TTC549 (cell line): Measurements from ENCODE around the gene TUBB2A.
"Not testable (repeated sequence)": the region's sequence is repeated elsewhere in the genome, so short reads cannot be mapped to it uniquely, and the experiment has no call there.

ENCODE experiments used
- FAIRE-seq: peaks from 2 replicates; lab custom pipeline; 2012; peaks lifted over from hg19 to GRCh38; lab: Jason Lieb, UNC

Gene TUBB2A

DNA sequence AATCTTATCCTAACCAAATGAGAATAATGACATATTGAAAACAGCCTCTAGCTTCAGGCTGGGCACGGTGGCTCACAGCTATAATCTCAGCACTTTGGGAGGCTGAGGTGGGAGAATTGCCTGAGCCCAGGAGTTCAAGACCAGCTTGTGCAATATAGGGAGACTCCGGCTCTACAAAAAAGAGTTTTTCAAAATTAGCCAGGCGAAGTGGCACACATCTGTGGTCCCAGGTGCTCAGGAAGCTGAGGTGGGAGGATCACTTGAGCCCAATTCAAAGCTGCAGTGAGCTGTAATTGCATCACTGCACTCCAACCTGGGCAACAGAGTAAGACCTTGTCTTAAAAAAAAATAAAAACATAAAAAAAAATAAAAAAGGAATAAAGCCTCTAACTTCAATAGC, 4.7 kb downstream of the TUBB2A start:
- FAIRE-seq, result no peak

DNA sequence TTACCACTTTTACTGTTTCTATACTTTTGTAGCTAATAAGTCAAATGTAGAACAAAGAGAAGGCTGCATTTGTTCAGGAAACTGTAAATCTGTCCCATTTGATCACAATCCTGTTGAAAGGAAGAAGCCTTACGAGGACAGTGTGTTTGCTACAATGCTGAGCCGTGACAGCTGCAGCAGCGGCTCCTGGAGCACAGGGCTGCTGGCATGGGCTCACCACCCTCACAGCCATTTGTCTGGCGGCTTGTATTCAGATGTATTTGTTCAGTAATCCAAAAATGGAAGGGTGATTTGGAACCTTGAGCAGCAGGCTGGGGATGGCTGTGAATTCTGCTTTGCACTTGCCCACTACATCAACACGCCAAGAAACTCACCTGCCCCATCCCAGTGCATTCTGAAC, 5.7 kb downstream of the TUBB2A start:
- FAIRE-seq, result no peak

DNA sequence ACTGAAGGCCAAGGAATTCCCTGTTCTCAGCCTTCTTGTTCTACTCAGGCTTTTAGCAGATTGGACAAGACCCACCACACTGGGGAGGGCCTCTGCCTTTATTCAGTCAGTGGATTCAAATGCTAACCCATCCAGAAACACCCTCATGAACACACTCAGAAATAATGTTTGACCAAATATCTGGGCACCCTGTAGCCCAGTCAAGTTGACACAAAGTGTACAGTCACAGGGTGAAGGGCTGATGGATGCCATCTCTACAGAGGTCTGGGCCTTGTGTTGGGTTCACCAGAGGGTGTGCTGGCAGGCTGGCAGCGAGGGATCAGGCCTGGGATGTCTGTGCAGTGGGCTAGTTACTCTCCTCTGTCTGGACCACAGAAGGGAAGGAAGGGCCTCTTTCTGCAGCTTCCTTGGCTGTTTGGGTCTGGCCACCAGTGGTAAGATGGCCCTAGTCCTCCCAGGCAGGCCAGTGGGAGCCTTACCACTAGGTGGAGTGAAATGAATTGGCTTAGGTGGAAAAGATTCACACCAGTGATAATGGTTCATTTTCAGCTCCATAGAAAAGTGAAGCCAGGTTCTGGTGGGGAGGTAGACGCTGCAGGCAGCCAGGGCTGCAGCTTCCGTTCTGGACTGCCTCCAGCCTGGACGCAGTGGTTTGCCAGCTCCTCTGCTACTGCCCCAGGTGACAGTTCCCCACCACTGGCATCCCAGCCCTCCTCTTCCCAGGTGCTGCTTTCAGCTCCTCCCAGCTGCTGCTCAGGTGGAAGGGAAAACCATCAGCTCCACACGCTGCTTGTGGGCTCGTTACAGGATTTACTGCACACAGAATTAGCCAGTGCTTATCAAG, 9.2 kb downstream of the TUBB2A start:
- FAIRE-seq, result no peak

DNA sequence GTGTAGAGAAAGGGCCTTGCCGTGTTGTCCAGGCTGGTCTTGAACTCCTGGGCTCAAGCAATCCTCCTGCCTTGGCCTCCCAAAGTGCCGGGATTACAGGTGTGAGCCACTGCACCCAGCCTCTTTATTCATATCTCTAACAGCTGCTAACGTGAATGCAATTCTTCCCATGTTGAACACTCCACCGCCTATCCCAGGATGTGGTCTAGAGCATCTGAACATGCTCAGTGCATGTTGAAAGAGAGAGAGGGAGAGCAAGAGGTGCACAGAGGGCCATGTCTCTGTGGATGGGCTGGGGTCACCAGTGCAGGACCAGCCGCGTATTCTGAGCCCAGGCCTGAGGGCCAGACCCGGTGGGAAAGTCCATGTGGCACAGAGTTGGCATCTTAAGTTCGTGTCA, 12.8 kb downstream of the TUBB2A start:
- FAIRE-seq, result no peak

DNA sequence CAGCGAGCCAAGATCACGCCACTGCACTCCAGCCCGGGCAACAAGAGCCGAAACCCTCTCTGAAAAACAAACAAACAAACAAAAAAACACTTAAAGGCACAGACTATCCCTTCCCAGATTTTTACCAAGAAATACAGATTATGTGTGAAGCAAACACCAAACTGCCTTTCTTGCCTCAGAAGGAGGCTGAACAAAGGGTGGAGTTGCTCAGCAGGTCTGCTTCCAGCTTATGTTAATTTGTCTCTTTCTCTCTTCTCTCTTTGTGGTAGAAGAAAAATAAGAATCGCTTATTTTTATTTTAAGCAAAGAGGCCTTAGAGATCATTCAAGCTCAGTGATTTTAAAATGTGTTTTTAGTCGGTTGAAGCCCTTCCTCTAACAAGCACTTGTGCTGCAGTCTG, 14.2 kb downstream of the TUBB2A start:
- no peak for FAIRE-seq

DNA sequence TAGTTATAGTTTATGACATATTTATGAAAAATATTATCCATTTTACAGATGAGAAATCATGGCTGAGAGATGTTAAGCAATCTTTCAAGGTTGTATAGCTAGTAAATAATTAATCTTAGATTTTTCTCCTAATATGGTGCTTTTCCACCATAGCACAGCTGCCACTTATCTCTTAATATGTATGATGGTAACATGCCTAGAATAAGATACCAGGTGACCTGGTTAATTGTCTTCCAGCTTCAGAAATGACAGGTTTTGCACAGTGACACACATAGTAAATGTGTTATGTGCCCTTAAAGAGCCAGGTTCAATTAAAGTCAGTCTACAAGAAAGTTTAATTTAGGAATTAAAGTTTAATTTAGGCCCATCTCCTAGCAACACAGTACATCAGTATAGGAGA, 14.8 kb downstream of the TUBB2A start:
- no peak for FAIRE-seq

DNA sequence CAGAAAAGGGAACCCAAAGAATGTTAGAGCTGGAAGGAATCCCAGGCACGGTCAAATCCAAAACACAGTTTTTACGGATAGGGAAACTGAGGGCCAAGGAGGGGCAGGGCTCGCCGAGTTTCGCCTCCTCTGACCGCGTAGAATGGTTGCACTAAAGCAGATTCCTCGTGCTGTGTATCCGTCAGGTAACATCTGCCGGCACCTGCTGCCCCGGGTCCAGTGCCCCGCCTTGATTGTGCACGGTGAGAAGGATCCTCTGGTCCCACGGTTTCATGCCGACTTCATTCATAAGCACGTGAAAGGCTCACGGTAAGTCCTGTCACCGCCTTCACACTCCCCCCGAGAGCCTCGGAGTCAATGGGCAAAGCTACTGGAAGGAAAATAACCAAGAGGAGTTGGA, 17.1 kb downstream of the TUBB2A start:
- no peak for FAIRE-seq

DNA sequence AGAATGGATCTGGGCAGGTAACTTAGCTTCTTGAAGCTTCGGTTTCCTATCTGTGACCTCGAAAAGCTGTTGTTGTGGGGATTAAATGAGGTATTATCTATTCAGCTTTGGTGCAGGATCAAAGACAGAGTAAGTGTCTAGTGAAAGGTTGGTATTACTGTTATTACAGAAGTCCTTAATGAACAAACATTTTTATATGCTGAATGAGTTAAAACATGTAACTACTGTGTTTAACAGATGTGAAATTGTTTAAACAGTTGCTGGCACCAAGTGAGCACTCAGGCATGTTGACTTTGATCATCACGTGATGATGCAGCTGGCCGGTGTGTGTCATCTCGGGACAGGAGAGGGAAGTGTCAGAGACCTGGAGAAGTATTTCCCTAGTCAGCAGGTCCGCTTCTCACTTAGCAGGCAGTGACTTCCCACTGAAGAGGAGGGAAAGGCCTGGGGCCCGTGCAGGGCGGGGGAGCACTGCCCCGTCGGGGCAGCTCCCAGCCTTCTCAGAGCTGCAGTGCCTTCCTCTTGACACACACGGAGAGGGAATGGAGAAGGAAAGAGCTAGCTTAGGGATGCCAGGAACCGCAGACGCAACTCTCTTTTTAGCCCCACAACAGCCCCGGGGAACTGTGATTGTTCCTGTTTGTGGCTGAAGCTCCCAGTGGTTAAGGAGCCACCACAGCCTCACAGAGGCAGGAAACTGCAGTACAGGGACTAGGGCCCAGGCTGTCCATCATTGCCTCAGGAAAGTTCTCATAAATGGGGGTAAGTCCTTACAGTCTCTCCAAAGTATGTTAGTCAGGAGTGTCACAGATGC, 18.0 kb downstream of the TUBB2A start:
- FAIRE-seq, result no peak

DNA sequence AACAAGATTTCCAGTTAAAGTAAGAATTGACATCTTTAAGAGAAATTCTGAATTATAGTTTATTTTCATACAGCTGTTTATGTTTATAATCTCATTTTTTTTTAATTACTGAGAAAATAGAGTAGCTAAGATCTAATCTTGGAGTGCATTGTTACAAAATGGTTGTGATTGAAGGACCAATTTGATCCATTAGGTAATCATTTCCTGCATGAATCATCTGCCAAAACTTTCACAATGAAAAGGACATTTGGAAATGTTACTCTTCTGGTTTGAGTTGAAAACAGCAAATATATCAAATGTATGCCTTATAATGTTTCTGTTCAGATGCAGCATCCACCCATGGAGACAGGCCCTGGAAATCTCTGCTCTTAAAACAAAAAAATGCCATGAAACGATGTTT, 19.0 kb downstream of the TUBB2A start:
- no peak for FAIRE-seq

DNA sequence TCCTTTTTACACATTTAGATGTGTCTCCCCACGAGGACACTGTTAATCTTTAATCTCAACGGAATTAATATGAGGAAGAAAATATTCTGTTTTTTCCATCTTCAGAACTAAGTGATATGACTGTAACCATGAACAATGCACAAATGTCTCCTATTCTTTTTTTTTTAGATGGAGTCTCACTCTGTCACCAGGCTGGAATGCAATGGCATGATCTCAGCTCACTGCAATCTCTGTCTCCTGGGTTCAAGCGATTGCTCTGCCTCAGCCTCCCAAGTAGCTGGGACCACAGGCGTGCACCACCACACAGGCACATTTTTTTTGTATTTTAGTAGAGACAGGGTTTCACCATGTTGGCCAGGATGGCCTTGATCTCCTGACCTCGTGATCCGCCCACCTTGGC, 19.5 kb downstream of the TUBB2A start:
- FAIRE-seq, result not testable (repeated sequence)

DNA sequence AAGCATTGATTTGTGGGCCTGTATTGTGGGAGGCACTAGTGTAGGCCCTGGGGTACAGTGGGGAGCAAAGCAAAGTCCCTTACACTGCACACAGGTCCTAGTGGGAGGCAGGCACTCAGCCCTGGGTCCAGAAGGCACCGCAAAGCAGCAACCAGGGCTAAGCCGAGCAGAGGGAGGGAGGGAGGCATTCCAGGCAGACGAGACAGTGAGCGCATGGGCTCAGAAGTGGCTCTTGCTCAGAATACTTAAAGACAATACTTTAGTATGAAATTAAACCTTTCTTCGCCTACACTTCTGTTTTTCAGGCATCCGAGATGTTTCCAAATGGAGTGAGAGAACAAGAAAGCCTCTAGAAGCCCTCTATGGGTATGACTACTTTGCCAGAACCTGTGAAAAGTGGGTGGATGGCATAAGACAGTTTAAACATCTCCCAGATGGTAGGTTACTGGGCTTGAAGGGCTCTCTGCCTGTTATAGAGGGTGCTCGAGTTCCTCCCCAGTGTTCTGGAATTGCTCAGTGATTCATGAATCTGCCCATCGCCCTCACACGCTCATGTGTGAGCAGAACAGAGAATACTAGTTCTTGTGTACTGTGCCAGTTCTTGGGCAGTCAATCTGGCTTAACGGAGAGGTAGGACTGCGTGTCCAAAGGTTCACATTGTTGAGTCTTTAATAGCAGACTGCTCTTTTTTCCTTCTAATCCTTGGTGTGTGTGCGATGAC, 20.1 kb downstream of the TUBB2A start:
- no peak for FAIRE-seq

DNA sequence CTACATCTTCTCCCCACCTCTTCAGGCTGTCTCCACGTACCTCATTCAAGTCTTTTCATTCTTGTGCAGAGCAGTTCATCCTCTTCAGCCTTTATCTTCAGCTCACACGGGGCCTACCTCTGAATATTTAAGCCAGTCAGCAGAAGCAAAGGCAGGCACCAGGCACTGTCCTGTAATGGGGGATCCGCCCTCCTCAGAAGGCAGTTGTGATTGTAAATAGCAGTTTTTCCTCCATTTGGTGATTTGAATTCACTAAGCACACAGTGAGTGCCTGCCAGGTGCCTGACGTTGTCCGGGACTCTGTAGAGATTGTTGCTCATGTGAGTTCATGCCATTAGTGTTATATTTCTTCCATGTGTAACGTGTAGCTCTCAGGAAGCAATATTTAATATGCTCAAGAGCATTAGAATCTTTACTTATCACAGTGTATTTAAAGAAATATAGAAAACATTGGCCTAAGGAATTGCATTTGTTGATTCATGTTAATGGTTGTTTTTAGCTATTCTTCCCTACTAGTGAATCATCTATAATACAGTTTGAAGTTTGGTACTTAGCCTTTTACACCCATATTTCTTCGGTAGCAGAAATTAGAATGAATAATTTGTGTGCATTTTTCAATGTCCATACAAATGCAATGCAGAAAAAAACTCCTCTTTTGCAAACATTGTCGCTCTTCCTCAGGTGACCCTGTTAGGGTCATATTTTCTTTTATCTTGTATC, 20.9 kb downstream of the TUBB2A start:
- no peak for FAIRE-seq

DNA sequence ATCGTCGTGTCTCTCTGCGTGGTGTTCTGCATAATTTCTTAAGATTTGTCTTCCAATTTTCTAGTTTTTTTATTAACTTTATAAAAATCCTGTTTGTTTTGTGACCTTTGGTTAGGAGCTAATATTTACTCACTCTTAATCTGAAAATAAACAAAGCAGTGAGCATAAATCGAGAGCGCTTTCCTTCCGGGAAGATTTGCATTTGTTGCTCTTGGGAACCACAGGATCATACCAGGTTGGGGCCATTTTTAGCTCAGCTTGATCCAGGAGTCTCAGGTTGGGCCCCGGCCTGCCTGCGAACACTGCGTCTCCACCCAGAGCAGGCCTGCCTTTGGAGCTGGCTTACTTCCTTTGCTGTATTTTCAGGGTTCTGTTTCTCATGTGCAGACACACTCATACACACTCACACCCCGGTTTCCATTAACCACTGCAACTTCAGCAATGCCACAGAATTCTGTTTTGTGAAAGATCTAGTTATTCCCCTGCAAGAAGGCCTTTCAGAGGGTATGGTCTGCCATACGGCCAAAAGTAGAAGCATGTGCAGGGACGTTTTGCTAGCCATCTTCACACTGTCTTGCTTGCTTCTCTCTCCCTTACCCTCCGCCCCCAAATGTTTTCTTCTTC, 21.6 kb downstream of the TUBB2A start:
- FAIRE-seq, result no peak

DNA sequence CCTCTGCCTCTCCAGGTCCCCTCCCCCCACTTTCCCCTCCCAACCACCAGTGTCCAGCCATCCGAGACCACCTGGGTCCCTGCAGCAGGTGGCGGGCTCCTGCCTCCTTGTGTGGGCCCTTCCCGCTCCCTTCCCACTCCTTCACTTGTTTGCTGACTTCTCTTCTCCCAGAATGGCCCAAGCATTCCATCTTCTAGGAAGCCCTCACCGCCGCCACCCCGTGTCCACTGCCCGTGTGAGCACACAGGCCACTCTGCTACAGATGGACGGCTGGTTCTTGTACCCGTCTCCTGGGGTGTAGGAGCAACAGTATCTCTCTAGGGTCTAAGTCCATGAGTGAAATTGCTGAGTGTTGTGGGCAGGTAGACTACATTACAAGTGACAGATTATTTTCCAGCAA, 23.8 kb downstream of the TUBB2A start:
- no peak for FAIRE-seq

DNA sequence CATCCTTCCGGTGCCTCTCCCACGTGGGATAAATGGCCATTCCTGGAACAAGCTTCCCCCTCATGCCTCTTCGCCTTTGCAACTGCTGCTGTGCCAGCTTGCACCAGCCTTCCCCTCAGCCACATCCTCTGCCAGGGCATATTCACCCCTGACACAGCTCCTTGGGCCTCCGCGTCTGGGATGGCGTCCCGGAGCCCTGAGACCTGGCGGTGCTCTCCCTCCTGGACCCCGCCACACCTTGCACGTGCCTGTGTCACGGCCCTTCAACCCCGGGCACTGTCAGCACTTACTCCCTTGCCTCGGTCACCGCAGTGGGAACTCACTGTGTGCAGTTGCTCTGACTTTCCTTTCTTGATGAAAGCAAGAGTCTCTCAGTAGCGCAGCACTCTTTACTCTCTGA, 25.6 kb downstream of the TUBB2A start:
- no peak for FAIRE-seq

DNA sequence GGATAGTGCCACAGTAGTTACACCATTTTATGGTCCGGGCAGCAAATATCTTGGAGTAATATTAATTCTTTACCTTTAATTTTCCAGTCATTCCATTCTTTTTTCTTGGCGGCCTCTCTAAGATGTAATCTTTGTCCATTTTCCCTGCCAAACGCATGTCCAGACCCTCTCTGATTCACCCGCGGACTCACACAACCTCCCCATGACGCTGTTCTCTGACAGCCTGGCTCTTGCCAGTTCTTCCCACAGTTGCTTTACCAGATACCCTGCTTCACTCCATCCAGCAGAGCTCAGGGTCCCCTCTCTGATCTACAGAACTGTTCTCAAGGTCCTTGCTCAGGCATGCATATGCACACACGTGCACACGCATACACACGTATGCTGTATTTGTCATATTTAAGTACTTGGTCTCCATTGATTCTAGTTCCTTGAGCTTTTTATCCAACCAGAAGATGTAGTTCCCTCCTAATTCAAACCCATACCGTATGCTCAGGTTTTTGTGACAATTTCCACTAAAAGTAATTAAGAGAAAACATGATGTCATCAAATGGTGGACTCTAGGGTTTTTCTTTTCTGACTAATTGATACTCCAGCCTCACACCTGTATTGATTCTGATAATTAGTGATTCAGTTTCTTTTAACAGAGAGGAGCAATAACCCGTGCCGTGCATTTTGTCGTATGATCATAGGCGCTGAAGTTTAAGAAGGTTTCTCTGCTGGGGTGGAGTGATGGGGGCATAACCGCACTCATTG, 28.8 kb downstream of the TUBB2A start:
- FAIRE-seq, result no peak

DNA sequence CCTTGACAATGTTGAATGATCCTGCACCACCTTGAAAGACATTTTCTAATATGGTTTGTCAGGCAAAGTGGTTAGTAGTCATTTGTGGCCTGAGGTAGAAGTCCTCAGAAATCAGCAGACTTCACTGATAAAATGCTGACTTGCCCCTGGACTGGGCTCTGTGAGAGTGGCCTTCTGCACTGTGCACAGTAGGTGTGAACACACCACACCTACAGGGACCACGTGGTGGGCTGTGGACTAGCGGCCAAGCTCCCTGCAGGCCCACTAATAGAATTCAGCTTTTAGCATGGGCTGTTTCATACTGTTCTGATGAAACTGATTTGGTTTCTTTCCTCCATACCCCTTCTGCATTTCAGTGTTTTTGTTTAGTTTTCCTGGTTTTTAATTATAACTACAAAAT, 31.5 kb downstream of the TUBB2A start:
- FAIRE-seq, result no peak

DNA sequence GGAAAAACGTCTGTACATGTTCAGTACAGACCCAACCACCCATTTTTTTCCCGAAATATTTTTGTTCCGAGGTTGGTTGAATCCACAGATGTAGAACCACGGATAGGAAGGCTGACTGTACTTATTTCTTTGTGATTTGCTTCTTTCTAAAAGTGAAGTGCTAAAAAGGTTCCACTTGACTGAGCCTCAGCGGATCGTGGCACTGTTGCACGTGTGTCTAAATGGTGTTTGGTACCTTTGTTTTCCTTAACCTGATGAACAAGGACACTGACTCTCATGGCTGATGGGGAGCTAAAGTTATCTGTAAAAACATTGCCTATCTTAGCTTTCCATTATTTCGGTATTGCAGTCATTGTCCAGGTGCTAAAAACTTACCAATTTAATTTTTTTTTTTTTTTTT, 32.7 kb downstream of the TUBB2A start:
- FAIRE-seq, result no peak

DNA sequence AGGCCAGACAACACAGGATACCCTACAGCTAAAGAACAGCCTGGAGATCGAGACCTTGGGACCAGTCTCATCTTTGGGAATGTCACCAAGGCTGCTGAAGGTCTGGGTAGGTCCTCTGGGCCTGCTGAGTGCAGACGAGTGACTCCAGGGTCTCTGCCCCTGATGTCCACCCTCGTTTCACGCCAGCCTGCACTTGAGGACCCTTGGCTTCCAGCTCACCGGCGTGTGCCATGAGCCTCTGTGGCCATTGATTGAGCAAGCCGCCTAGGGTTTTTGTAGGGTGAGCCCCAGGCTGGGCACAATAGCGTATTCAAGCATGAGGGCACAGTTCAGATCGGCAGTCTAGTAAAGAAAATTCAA, 34.5 kb downstream of the TUBB2A start:
- FAIRE-seq, result no peak

DNA sequence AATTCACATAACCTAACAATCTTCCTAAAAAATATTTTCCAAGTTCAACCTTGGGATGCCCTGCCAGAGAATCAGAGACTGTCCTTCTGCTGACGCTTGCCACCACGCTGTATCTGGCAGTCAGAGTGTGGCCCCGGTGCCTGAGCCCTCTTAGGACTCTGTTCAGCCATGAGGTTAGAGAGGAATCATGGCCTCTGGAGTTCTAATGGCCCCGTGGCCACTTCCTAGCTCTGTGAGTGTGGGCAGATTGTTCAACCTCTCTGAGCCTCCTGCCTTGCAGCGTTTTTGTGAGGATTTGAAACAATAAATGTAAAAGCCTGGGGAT, 36.6 kb downstream of the TUBB2A start:
- FAIRE-seq, result no peak

DNA sequence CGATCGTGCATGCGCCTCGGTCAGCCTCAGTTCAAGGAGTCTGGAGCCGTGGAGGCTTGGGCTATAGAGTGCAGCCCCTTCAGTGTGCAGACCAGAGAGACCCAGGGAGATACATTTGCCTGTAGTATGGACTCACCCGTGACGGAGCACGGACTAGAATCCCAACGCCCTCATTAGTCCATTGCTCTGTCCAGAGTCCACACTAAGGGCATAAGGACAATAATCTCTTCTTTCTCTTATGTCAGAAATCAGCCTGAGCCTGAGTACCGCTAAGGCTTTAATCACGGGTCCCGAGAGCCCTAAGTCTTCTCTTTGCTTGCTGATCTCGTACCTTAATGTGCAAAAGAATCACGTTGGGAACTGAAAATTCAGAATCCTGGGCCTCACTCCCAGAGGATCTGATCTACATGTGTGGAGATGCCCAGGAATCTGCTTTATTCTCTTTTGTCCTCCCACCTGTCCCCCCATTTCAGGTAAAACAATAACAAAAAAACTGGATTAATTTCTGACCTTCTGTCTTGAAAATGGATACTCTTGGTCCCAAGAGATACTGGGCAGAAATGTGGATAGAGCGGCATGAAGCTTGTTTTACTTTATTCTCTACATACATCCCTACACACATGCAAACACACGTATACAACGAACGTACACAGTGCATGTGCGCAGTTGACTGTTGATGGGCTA, 38.2 kb downstream of the TUBB2A start:
- FAIRE-seq, result no peak
